T-helper 1 cell treated with Interleukin-12 subunit alpha and Interleukin-12 subunit beta and Interleukin-4 antibody, amounts not matched to agents 30 ng/mL and 1 ng/mL, for 36 hours (primary cell): ENCODE measurements around the gene MED13L. TPM values are rescaled to one million over a fixed set of nuclear protein-coding genes. Genes with fewer than 3 reads are reported as not detected.

Source experiments
- intact Hi-C: fragments of 100-400 bp; cut with micrococcal nuclease; formaldehyde crosslinking; loops from one replicate; pipeline ENCODE4 v1.15.1; 2024
- total RNA-seq: library from RNA; stranded (reverse); gene quantifications from 2 replicates; pipeline ENCODE4 v1.2.3, GENCODE V29; 2022

The MED13L gene
- total RNA-seq, 1 donor from 2014 or later = 92.7 TPM

GRCh38 chr12:116066381-116067230, 210.9 kb downstream of the MED13L start:
- intact Hi-C loops = loop anchor here (1.0 to 10.0 kb wide), 9 partner anchors 68 to 856 kb away; no protein-coding TSS in a partner anchor

- intact Hi-C loops = loop anchor here (1.0 to 10.0 kb wide), 9 partner anchors 67 to 857 kb away; no protein-coding TSS in a partner anchor
These were observed 211.9 kb downstream of the MED13L start for GRCh38 chr12:116065606-116066005.

DNA sequence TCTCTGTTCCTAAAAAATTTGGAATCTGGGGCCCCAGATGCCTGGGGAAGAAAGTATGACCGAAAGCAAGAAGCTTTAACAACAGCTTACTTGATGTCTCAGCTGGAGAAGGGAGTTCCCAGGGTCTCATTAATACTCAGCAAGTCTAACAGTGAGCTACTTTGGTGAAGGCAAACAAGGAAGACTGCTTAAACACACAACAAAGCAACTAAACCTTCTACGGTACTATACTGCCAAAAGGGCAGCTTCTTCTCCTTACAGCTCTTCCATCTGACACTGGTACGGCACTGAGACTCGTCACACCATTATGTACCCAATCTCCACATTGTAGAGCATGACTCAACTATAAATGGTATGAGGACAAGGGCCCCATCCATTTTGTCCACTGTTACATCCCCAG, 213.0 kb downstream of the MED13L start:
- intact Hi-C loops = loop anchor here (5.0 to 10.0 kb wide), 2 partner anchors 102 to 610 kb away; no protein-coding TSS in a partner anchor

DNA sequence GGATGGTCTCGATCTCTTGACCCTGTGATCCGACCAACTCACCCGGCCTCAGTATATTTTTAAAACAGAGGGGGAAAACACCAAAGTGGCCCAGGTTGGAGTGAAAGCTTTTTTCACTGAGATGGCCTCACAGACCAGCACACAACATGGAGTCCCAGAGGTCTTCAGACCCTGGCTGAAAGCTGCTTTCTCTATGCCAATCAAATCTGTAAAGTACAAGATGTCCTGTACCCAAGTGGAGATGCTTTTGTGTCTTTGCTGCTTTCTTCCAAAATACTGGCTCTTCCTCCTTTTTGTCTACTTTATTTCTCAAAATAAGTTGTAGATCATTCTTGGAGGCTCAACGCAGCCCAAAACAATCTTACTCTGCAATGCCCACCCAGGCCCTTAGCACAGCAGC, 214.8 kb downstream of the MED13L start:
- intact Hi-C loops = loop anchor here (5.0 to 10.0 kb wide), 2 partner anchors 100 to 612 kb away; no protein-coding TSS in a partner anchor

GRCh38 chr12:116060764-116061163, 216.7 kb downstream of the MED13L start:
- intact Hi-C loops = loop anchor here (1.0 to 10.0 kb wide), 10 partner anchors 76 to 758 kb away; partner anchors contain the start of genes MAP1LC3B2, RNFT2 and SPRING1

DNA sequence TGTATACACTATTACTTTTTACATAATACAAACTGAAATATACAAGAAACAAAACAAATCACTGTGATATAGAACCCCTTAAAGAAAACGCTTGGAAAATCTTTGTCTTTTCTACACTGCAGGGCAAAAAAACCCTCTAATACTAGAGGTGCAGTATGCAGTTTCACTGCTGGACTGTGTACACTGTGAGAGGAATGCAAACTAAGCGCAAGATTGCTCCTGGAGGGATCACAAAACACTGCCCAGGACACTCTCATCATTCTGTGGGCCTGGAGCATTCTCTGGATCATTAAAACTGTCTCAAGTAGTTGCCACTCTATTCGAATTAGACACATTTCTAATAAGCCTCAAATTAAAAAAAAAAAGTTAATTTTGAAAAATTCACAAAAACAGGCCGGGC, 217.6 kb downstream of the MED13L start:
- intact Hi-C loops = loop anchor here (1.0 to 10.0 kb wide), 10 partner anchors 77 to 759 kb away; partner anchors contain the start of genes MAP1LC3B2, RNFT2 and SPRING1

- intact Hi-C loops = no loop called here
These were observed 218.9 kb downstream of the MED13L start for GRCh38 chr12:116058574-116058973.

DNA sequence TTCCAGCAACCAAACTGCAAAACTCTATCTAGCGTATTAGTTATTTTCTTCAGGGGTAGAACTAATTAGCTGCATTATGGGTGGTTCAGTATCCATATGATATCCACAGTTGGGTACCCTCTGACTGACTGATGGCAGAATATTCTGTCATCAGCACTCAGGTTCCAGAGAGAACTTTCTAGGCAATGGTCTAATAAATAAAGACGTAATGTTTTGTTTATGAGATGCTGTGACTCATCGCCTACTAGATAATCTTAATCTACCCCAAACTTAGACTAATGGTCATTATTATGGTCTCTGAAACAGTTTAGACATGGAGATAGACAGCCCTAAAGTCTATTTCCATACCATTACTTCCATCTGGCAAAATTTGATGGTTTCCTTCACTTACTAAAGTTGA, 220.1 kb downstream of the MED13L start:
- intact Hi-C loops = no loop called here

- intact Hi-C loops = no loop called here
These were observed 221.4 kb downstream of the MED13L start for GRCh38 chr12:116055895-116056607.

GRCh38 chr12:116054280-116054679, 223.2 kb downstream of the MED13L start:
- intact Hi-C loops = no loop called here

GRCh38 chr12:116053479-116054200, 223.9 kb downstream of the MED13L start:
- intact Hi-C loops = no loop called here

DNA sequence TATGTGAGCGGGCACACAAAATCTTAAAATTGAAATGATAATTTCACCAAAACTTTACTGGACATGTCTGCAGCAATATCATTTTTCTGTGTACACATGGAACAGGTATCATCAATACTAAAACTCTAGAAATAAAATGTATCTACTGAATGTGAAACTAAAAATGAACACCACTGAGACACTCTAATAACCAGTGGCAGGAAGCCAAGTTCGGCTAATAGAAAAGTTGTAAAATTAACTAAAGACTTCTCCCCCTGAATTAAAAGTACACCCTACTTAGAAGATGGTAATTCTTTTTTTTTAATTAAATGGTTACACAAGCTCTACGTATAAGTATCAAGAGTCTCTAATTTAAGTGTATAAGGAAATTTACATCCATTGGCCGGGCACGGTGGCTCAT, 227.2 kb downstream of the MED13L start:
- intact Hi-C loops = no loop called here

GRCh38 chr12:116048879-116049278, 228.6 kb downstream of the MED13L start:
- intact Hi-C loops = no loop called here

GRCh38 chr12:116046039-116046438, 231.5 kb downstream of the MED13L start:
- intact Hi-C loops = no loop called here

DNA sequence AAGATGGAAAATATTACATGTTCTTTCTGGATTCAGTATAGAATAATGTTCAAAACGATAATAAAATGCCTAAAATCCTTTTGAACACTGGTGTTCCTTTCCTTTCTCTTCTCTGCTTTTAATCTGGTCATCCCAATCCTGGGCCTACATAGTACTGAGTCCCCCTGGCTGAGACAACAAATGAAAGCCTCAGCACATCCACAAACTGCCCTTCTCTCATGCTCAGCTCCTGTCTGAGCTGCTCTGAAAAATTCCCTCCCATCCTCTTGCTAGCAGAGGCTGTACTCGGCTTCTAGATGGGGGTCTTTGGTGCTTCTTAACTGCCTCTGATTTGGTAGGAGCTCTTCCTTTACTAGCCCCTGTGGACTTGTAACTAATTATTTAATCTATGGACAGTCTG, 232.3 kb downstream of the MED13L start:
- intact Hi-C loops = no loop called here

- intact Hi-C loops = no loop called here
These were observed 233.6 kb downstream of the MED13L start for GRCh38 chr12:116043659-116044535.

- intact Hi-C loops = no loop called here
These were observed 237.1 kb downstream of the MED13L start for GRCh38 chr12:116040402-116040801.

DNA sequence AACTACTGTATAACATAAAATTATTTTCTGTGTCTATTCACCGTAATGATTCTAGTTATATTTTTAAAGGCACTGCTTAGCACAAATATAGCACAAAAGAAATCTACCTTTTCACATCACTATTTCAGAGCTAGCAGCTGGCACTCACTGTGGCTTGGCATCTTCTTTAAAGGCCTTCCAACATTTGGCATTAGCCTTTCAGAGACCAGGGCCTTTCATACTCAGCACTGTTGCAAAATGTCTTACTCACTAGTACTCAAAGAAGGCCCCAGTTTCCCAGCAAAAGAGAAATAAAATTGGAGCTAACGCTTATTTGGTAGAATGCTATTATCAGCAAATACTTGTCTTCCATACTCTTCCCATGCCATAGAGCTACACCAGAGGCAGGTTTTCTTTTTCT, 238.4 kb downstream of the MED13L start:
- intact Hi-C loops = no loop called here

- intact Hi-C loops = no loop called here
These were observed 239.3 kb downstream of the MED13L start for GRCh38 chr12:116037941-116038837.
